Activated CD4-positive, alpha-beta T cell treated with anti-CD3 and anti-CD28 coated beads, Interleukin-10, Interleukin-2, amounts not matched to agents 100 ng/mL and 50 ng/mL, durations not matched to agents 16 hours and 8 hours (primary cell): ENCODE data around the gene CRYM.
A peak's percentile ranks its signal among the peaks of the same experiment; 100 is the strongest.

Source experiments
- DNase-seq: peaks from one replicate; pipeline ENCODE4 v3.0.0-alpha.2; 2020

The CRYM gene

GRCh38 chr16:21242756-21243155 lies 35.3 kb downstream of the CRYM start:
- DNase-seq: no peak

DNA sequence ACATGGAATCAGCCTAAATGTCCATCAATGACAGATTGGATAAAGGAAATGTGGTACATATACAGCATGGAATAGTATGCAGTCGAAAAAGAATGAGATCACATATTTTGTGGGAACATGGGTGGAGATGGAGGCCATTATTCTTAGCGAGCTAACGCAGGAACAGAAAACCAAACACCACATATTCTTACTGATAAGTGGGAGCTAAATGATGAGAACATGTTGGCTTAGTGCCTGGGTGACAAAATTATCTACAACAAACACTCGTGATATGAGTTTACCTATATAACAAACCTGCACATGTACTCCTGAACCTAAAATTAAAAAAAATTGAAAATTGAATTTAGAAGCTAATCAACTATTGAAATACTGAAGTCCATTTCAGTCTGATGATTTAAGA lies 38.4 kb downstream of the CRYM start:
- DNase-seq: no peak

- DNase-seq: no peak
These were observed 41.3 kb downstream of the CRYM start for GRCh38 chr16:21236831-21237230.

GRCh38 chr16:21235199-21235585 lies 42.9 kb downstream of the CRYM start:
- DNase-seq: no peak

GRCh38 chr16:21233521-21234150 lies 44.5 kb downstream of the CRYM start, which contains the start of gene ANKS4B:
Gene ANKS4B (plus strand): TSS chr16:21233699. CDS start chr16:21233738, 39 bp downstream.
- DNase-seq: no peak

- no peak for DNase-seq
These were observed 45.0 kb downstream of the CRYM start for GRCh38 chr16:21233045-21233520.

DNA sequence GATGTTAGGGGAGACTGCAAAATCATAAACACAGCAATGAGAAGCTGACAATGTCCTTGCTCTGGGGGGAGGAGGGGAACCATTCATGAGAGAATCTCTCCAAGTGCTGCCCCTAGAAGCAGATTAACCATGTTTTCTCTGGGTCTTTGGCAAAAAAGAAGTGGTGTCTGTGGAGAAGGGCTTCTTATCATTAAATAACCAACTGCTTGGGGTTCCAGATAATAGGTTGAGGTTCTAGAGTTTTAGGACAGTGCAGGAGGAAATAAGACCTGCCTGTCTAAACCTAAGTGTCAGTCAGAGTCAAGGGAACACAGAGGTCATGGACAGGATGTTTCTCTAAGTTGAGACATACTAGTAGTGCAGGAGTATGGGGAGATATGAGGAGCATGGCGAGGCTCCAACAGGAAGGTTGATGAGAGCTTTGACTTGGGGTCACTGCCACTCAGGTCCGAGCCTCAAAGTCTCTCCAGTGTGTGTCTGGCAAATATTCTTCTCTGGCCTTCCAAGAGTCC lies 49.7 kb downstream of the CRYM start:
- DNase-seq: no peak

GRCh38 chr16:21227866-21228265 lies 50.2 kb downstream of the CRYM start:
- no peak for DNase-seq

GRCh38 chr16:21226749-21227148 lies 51.3 kb downstream of the CRYM start:
- no peak for DNase-seq

DNA sequence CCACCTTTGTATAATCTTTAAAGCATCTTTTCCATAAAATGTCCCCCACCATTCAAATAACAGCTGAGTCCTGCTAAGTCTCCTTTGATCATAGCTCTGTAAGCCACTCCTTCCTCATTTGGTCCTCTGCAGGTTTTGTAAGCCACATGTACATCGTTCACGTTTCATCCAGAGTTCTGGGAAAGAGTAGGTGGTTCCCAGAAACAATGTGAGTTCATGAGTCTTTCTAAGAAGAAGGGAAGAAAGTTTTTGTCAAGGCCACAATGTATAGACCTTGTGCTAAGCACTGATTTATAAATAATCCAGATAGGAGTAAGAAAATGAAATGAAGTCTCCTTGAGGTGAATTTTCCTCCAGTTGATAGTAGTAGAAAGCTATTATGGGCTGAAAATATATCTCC lies 53.3 kb downstream of the CRYM start:
- peak; percentile 25 for DNase-seq

- DNase-seq: no peak
These were observed 54.3 kb downstream of the CRYM start for GRCh38 chr16:21223787-21224186.

- DNase-seq: no peak
These were observed 55.4 kb downstream of the CRYM start for GRCh38 chr16:21222495-21223337.

DNA sequence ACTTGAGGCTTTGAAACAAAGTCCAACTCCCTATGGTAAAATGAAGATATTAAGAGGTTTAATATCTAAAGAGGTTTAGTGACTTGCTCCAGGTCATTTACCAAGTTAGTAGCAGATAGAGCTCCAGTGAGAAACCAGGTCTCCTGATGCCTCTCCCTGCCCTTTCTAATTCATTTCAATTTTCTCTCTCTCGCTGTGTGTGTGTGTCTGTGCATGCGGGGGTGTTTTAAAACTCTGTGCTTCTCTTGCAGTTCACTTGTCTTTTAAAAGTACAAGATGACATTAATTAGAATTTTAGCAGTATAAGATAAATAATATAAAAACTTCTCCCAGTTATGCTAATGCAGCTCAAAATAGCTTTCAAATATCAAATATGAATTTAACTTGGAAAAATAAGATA lies 58.5 kb downstream of the CRYM start:
- DNase-seq: no peak

- no peak for DNase-seq
These were observed 59.9 kb downstream of the CRYM start for GRCh38 chr16:21218153-21218552.

- DNase-seq: no peak
These were observed 61.0 kb downstream of the CRYM start for GRCh38 chr16:21217121-21217520.

DNA sequence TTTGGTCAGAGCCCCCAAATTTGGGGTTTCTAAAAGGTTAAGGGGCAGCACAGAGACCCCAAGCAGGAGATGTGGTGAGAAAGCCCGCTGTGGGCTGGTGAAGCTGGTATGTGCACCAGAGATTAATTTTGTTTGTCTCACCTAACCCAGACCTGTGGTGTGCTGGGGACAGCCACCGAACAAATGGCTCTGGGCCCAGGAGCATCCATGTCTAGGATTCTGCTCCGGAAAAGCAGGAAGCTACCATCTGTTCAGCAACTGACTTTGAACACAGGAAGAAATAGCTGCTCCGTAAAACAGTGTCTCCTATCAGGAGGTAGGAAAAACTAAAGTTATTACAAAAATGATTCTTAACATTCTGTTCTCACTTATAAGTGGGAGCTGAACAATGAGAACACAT lies 64.0 kb downstream of the CRYM start:
- no peak for DNase-seq

DNA sequence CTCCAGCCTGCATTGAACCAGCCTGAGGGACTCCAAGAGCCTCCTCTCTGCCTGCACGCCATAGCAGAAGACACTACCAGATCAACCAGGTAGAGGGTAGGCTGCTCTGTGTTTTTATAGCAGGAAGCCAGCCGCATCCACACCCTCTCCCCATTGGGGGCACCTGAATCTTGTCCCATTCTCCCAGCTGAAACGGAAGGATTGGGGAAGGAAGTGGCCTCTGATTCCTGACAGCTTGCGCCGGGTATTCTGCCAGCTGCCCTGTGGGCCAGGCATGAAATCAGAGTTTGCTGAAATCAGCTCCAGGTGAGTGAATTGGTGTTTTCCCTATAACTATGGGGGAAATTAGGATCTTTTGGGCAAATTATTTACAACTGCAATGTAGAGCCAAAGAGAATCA lies 66.6 kb downstream of the CRYM start, which contains the start of gene ZP2:
Gene ZP2 (minus strand): TSS at position 89 of the 400 bp plus-strand sequence. CDS start 27 bp downstream, at position 62.
- DNase-seq: no peak
